DOHH2 (cell line): ENCODE results near the gene MYOF.

ENCODE experiments used
- EZH2phosphoT487 ChIP-seq: fragments of 200-600 bp; sonication (generic); IDR thresholded peaks from 2 replicates; pipeline ENCODE4 v1.6.1; 2017; ENCODE audit warnings: borderline replicate concordance, mild to moderate bottlenecking, antibody characterized with exemption, low read length, moderate library complexity, mixed read lengths
- TF ChIP-seq, protein P1 (sequence below): fragments of 200-600 bp; sonication (generic); IDR thresholded peaks from one replicate; pipeline ENCODE4 v1.5.1; 2014; ENCODE audit warnings: antibody characterized with exemption, mild to moderate bottlenecking, low read depth, low read length; ENCODE audit not compliant: poor library complexity, severe bottlenecking

DNA sequence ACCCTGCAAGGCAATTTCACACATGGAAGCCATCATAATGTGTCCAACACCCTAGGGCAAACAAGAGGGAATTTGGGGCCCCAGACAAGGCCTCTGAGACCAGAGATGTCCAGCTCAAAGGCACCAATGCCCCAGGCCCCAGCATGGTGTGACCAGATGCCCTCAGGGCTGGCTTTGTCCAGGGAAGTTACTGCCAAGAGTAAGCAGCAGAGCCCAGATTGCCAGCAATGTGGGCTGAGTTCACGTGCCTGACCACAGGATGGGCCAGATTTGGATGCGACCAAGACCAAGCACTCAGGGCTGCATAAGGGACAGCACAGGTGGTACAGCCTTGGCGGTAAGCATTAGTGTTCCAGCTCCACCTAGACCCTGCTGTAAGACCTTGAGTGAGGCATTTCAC, 12.7 kb downstream of the MYOF start:
- TF ChIP-seq, protein P1, sequence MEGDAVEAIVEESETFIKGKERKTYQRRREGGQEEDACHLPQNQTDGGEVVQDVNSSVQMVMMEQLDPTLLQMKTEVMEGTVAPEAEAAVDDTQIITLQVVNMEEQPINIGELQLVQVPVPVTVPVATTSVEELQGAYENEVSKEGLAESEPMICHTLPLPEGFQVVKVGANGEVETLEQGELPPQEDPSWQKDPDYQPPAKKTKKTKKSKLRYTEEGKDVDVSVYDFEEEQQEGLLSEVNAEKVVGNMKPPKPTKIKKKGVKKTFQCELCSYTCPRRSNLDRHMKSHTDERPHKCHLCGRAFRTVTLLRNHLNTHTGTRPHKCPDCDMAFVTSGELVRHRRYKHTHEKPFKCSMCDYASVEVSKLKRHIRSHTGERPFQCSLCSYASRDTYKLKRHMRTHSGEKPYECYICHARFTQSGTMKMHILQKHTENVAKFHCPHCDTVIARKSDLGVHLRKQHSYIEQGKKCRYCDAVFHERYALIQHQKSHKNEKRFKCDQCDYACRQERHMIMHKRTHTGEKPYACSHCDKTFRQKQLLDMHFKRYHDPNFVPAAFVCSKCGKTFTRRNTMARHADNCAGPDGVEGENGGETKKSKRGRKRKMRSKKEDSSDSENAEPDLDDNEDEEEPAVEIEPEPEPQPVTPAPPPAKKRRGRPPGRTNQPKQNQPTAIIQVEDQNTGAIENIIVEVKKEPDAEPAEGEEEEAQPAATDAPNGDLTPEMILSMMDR: no peak
- TF ChIP-seq EZH2phosphoT487: no peak
